GM12801 (cell line): ENCODE data around the gene TIAM2.

Source experiments
- CTCF ChIP-seq: IDR thresholded peaks from one replicate; pipeline ENCODE4 v1.5.1; 2011; ENCODE audit warnings: control low read depth; ENCODE audit not compliant: insufficient read length; ENCODE audit errors: extremely low read depth

TIAM2 gene

DNA sequence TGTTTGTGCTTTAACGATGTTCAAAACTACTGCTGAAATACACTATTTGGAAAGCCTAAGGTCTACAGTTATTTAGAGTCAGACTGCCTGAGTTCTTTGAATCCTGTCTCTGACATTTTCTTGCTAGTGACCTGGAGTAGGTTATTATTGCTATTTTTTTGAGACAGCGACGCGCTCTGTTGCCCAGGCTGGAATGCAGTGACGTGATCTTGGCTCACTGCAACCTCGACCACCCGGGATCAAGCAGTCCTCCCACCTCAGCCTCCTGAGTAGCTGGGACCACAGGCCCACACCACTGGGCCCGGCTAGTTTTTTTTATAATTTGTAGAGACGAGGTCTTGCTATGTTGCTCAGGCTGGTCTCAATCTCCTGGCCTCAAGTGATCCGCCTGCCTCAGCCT, 96.6 kb downstream of the TIAM2 start:
- TF ChIP-seq CTCF: no peak

GRCh38 chr6:155093430-155093829, 98.3 kb downstream of the TIAM2 start:
- TF ChIP-seq CTCF: no peak

GRCh38 chr6:155100087-155100486, 105.0 kb downstream of the TIAM2 start:
- no peak for TF ChIP-seq CTCF

- TF ChIP-seq CTCF: no peak
Measured at GRCh38 chr6:155100591-155100990, 105.5 kb downstream of the TIAM2 start.

DNA sequence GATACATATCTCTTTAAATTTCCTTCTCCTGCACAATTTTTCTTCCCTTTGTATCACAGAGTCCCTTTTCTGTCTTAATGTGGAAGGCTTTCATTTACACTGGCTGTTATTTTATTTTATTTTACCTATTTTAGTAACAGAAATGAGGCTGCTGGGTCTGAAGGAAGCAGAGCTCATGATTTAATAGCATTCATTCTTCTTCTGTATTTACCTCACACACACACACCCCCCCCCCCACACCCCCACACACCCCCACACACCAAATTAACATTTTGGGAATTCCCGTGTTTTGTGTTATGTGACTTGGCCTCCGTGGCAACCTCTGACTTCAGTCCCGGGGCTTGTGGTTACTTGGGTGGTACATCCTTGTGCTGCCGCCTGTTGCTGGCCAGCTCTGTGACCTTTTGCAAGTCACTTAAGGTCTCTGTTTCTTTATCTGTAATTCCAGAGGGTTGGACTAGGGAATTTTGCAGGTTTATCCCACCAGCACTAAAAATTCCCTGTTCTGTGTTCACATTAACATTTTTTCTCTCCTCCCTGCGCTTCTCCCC, 108.8 kb downstream of the TIAM2 start:
- TF ChIP-seq CTCF: no peak

DNA sequence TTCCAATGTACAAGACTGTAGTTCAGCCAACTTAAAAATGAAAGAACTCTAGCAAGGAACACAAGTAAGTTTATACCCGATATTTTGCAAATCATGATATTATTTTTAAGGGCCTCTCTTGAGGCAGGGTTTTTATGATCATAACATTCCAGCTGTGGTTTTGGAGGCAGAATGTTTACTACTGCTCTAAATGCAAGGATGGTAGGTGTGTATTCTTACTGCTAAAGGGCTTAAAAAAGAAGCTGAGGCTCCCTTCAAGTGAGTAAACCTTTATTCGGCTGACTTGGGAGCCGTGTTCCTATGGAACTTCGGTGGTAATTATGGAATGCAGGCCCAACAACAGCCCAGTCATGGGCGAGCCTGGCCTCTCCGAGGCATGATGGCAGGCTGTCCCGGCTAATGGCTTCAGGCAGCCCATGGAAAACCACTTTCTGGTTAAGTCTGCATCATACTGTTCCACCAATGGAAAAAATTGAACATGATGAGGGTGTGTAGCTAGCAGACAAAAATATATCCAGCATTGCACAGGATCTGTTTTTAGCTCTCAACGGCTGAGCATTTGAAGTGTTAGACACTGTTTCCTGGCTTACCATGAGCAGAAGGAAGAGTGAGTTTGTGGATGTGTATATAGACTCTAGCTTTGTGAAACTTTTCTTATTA, 111.5 kb downstream of the TIAM2 start:
- TF ChIP-seq CTCF: no peak

- no peak for TF ChIP-seq CTCF
Measured at GRCh38 chr6:155107432-155108069, 112.4 kb downstream of the TIAM2 start.
